Activated CD8-positive, alpha-beta memory T cell treated with anti-CD3 and anti-CD28 coated beads for 24 hours (primary cell): ENCODE data around the gene FXYD1.
"Not testable (repeated sequence)": the region's sequence is repeated elsewhere in the genome, so short reads cannot be mapped to it uniquely, and the experiment has no call there.

Experiments
- DNase-seq: peaks from one replicate; pipeline ENCODE4 v3.0.0-alpha.2; 2020

FXYD1 gene

DNA sequence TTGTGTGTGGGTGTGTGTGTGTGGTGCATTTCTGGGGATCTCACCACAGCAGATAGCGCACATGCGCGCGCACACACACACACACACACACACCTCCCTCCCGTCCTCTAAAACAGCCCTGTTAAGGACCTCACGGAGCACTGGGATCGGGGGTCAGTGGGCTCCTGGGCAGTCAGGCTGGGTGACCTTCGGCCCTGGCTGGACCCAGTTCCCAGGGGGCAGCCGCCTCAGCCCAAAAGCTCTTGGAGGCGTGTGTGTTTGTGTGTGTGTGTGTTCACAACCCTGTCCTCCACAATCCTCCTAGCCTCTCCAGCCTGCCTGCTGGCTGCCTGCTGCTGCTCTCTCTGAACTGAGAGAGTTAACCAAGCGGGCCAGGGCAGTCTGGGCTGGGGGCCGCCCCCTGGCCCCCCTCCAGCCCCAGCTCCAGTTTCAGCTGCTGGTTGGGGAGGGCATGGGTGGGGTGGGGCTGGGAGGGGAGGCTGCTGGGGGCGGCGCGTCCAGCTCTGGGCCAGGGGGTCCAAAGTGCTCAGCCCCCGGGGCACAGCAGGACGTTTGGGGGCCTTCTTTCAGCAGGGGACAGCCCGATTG is at the start of gene FXYD1:
TSS of gene FXYD1 (plus strand) at position 520 of the 588 bp plus-strand sequence. CDS start 1,256 bp downstream, outside the sequence.
- DNase-seq = no peak

DNA sequence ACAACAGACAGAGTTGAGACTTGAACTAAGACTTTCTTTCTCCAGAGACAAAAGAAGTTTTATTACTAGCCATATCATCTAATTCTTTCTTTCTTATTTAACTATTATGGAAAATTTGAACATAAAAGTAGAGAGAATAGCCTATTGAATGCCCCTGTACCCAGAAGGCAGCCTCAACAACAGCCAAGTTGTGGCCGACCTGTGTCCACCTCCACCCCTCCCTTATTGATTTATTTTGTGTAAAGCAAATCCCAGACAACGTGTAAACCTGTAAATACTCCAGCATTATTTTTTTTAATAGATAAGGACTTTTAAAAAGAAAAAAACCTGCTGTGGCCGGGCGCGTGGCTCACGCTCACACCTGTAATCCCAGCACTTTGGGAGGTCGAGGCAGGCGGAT is 49.1 kb upstream of the FXYD1 start:
- DNase-seq = no peak

DNA sequence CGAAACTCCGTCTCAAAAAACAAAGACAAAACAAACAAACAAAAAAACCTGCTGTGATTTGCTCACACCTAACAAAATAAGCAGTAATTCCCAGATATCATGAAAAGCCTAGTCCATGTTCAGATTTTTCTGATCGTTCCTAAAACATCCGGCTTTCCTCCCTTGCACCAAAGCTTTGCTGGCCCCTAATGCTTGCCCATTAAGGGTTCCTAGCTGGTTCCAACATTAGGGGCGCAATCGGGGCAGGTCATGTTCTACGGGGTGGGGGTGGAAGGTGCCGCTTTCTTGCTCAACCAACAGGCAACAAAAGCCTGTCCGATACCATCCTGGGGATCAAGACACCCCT is 48.5 kb upstream of the FXYD1 start:
- no peak for DNase-seq

DNA sequence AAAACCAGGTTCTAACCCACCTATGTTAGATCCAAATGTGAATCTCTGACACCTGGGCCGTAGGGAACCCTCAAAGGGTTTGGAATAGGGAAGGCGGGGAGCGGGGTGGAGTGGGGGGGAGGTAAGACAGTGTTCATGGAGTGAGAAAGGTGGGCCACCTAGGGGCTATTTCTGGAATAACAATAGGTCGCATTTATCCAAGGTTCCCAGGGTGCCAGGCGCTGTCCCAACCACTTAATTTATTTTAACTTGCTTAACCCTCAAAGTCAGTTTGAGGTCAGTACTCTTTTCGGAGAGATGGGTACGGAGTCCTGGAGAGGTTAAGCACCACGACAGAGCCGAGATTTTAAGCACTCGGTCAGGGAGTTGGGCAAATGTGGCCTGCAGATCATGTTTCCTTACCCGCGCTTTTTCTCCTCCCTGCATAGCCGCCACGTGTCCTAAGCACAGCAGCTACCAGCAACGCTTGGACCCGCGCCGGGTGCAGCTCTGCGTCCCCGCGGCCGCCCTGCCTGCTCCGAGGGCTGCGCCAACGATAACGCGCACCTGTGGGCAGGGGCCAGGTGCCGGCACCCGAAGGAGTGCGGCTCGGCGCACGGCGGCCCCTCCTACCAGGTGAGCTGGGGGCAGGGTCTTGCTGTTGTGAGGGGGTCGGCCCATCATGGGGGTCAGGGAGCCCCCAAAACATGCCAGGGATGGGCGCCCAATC is 48.0 kb upstream of the FXYD1 start:
- DNase-seq = peak; percentile 72

DNA sequence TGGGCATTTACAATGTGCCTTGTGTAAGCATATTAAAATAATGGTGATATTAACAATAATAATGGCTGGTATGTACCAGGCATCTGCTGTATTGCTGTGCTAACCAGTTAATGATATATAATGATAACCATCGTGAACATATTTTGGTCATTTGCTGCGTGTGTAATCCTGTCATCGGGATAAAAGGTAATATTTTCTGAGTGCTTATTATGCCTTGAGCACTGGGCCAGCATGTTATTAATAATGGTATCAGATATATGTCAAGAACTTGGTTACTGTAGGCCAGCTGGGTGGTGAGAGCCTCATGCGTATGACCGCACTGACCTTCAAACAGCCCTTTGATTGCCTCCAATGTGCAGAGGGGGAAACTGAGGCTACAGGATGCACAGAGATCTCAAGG is 45.2 kb upstream of the FXYD1 start:
- DNase-seq = no peak

DNA sequence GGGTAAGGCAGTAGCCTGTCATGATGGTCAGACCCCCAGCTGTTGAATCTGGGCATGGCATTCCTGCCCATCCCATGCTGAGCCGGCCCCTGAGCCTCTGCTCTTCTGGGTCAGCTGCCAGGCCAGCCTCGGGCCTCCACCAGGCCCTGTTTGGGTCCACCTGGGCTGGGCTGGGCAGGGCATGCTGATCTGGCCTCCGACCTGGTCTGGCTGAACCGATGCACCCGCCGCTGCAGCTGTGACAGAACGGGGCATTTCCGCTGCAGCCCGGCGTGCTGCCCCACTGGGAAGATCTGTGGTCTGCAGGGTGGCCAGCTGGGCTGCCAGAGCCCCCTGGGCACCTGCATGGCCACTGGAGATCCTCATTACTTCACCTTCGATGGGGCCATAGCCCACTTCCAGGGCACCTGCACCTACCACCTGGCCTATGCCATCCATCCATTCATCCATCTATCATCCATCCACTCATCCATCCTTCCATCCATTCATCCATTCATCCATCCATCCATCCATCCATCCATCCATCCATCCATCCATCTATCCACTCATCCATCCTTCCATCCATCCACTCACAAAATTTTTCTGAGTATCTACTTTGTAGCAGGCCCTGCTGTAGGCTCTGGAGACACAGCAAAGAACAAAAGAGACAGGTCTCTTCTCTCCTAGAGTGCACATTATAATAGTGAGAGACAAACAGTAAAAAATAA is 44.5 kb upstream of the FXYD1 start:
- no peak for DNase-seq

- no peak for DNase-seq
Observed at GRCh38 chr19:35094656-35095055, 44.0 kb upstream of the FXYD1 start.

DNA sequence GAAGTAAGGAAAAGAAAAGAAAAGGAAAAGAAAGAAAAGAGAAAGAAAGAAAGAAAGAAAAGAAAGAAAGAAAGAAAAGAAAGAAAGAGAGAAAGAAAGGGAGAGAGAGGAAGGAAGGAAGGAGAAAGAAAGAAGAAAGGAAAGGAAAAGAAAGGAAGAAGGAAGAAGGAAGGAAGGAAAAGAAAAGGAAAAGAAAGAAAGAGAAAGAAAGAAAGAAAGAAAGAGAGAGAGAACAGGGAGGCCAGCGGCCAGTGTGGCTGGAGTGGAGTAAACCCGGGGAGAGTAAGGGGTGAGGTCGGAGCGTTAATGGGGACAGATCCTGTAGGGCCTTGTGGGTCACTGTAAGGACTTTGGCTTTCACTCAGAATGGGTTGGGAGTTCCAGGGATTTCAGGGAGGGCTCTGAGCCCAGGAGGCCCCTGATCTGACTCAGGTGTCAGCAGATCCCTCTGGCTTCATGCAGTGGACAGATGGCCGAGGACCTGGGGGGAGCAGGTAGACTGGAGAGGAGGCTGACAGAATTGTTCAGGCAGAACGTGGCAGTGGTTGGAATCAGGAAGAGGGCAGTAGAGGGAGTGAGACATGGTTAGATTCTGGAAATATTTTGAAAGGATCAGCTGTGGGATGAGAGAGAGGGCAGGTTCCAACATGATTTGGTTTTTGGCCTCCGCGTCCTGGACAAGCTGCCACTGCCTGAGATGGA is 42.8 kb upstream of the FXYD1 start:
- no peak for DNase-seq

- DNase-seq = no peak
Observed at GRCh38 chr19:35098413-35099049, 40.1 kb upstream of the FXYD1 start.

- DNase-seq = no peak
Observed at GRCh38 chr19:35099155-35099896, 39.3 kb upstream of the FXYD1 start.

DNA sequence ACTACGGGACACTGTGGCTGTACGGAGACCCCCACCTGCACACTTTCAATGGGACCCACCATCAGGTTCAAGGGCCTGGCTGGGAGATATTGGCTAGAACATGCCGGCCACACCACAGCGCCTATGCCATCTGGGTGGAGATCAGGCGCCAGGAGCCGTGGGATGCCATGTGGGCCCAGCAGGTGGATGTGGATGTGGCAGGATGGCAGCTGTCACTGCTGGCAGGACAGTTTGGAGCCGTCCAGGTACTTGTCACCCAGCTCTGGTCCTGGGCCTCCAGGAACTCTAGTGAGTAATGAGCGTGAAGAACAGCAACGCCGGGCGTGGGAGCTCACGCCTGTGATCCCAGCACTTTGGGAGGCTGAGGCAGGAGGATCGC is 38.7 kb upstream of the FXYD1 start:
- no peak for DNase-seq

GRCh38 chr19:35100588-35101533 is 37.8 kb upstream of the FXYD1 start:
- no peak for DNase-seq

DNA sequence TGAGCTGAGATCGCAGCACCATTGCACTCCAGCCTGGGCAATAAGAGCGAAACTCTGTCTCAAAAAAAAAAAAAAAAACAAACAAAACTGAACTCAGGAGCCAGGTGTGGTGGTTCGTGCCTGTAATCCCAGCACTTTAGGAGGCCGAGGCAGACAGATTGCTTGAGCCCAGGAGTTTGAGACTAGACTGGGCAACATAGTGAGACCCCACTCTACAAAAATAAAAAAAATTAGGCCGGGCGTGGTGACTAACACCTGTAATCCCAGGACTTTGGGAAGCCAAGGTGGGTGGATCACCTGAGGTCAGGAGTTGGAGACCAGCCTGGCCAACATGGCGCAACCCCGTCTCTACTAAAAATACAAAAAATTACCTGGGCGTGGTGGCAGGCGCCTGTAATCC is 36.7 kb upstream of the FXYD1 start:
- not testable (repeated sequence) for DNase-seq

- DNase-seq = not testable (repeated sequence)
Observed at GRCh38 chr19:35103614-35104013, 35.0 kb upstream of the FXYD1 start.

DNA sequence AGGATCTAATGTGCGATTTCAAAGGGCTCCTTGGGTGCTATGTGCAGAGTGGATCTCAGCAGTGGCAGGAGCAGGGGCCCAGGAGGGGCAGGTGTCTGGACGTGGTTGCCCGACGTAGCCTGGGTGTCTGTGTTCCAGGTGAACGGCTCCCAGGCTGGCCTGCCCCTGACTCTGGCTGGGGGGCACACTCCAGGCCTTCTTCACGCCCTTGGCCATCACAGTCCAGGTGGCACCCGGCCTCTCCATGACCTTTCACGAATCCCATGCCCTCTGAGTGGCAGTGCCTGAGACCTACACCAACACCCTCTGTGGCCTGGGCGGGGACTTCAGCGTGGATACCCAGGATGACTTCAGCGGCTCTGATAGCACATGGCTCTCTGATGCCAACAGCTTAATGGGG is 34.3 kb upstream of the FXYD1 start:
- no peak for DNase-seq

- DNase-seq = no peak
Observed at GRCh38 chr19:35105047-35105410, 33.6 kb upstream of the FXYD1 start.

DNA sequence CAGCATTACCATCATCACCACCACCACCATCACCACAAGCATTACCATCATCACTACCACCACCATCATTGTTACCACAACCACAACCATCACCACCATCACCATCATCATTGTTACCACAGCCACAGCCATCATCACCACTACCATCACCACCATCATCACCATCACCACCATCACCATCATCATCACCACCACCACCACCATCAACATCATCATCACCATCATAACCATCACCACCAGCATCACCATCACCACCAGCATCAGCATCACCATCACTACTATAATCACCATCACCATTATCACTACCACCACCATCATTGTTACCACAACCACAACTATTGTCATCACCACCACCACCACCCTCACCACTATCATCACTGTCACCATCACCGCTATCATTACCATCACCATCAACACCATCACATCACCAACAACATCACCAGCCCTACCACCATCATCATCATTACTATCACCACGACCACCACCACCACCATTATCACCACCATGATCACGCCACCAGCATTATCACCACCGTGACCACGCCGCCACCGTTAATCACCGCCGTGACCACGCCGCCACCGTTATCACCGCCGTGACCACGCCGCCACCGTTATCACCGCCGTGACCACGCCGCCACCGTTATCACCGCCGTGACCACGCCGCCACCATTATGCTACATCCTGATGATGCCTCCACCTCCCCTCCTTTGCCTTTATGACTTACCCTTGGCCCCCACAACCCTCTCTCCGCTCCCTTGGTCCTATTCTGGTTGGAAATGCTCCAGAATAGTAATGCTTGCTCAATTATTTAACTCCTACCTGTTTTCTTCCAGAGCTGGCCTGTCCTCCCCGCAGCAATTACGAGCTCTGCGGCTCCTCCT is 33.0 kb upstream of the FXYD1 start:
- DNase-seq = no peak

GRCh38 chr19:35106291-35106583 is 32.4 kb upstream of the FXYD1 start:
- no peak for DNase-seq

GRCh38 chr19:35106898-35107541 is 31.6 kb upstream of the FXYD1 start:
- DNase-seq = no peak

DNA sequence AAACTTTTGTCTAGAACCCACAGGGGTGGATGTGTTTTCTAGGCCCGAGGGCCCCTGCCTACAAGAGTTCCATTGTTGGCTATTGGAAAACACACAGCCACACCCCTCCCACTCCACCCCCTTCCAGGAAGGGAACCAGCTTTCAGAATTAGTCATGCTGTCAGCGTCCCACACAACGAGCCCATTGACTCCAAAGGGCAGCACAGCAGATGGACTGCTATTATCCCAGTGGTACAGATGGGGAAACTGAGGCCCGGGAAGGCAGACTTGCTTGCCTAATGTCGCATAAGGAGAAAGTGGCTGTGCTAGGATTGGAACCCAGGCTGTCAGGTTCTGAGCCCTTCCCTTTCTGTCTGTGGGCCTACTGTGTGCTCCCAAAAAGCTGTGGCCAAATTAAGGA is 31.1 kb upstream of the FXYD1 start:
- DNase-seq = no peak
